ENCODE data around the gene MVB12B.

MVB12B gene

DNA sequence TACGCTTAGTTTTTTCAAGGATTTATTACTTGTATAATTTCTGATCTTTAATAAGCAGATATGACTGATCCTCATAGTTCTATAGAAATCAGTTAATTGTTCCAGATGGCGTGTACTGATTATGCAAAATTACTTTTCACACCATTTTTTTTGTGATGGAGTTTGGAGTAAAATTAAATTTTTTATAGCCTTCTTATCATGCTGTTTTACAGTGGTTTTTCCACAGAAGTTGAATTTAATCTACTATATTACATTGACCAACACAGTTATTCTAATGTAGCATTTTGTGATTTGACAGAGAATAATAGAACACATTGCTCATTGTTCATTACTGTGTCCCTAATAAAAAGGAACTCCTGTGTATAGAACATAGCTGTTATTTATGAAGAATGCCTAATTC is 111.1 kb downstream of the MVB12B start:
- Histone ChIP-seq H3K9ac (ENCODE audit: low read length) (no peak overlapping the region), H3K14ac (ENCODE audit: low read length) (no peak overlapping the region), H4K8ac (ENCODE audit: low read depth, low read length) (no peak overlapping the region), H3K18ac (ENCODE audit: low read length) (no peak overlapping the region), H4K91ac (ENCODE audit: low read depth, low read length) (no peak overlapping the region), H3K27me3 (ENCODE audit: insufficient read depth, low read length) (no peaks in the 10 kb centered on the region), H2BK120ac (ENCODE audit: insufficient read depth, low read length, poor library complexity) (no peak overlapping the region), H4K12ac (ENCODE audit: low read depth, low read length) (no peak overlapping the region), H3K79me2 (ENCODE audit: control insufficient read depth, insufficient read depth, low read length, poor library complexity) (no peaks in the 10 kb centered on the region), H2AK5ac (ENCODE audit: low read length) (no peak overlapping the region), H2AFZ (ENCODE audit: insufficient read depth, low read length, poor library complexity) (no peak overlapping the region), H3K23ac (ENCODE audit: low read length) (no peak overlapping the region), H3K9me3 (ENCODE audit: insufficient read depth, low read depth, low read length) (no peaks in the 10 kb centered on the region), H3K4me2 (ENCODE audit: low read length) (no peak overlapping the region), H3K79me1 (ENCODE audit: low read length) (no peaks in the 10 kb centered on the region), H3K4me1 (ENCODE audit: control insufficient read depth in 1 of 2, insufficient read depth in 2 of 2, low read length in 2 of 2) (peaks cover 0 to 2% of the 10 kb centered on the region in 2 experiments), H3K4me3 (ENCODE audit: low read depth, low read length) (no peak overlapping the region), H3K36me3 (ENCODE audit: control insufficient read depth in 1 of 2, insufficient read depth in 2 of 2, low read length in 2 of 2) (peaks cover under 1 to 6% of the 10 kb centered on the region in 2 experiments), H2BK5ac (ENCODE audit: low read depth, low read length, poor library complexity) (no peak overlapping the region), H3K27ac (ENCODE audit: low read depth, low read length) (no peak overlapping the region), H2BK12ac (ENCODE audit: low read length) (no peak overlapping the region), H3K4ac (ENCODE audit: low read depth, low read length) (no peak overlapping the region)
- DNase-seq: no peak
- WGBS (ENCODE audit: extremely low coverage, insufficient coverage, insufficient read length): no CpG with 5 or more reads among the region's 2 CpGs

DNA sequence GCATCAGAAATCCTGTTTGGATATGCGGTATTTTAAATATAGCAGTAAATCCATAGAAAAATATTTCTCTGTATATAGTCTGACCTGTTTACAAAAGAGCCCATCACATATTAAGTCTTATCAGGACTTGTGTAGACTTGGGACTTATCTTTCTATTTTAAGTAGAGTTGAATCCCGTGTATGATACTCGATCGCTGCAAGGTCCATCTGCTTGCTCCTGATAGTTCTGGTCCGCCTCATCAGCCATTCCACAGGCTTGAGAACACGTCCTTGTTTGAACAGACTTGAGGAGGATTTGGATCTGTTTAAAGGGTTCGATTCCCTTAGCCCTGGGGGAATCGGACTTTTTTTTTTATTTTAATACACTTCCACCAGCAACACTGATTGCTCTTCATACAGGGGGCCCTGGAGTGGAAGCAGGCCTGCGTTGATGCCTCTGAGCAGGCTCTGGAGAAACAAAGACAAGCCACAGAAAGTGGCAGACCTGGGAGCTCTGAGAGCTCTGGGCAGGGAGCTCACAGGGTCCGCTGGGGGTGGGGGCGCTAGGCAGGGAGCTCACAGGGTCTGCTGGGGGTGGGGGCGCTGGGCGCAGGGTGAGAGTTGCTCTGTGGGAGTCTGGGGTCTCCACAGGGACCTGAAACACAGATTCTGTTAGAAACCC is 112.2 kb downstream of the MVB12B start:
- H3K4me1 ChIP-seq (ENCODE audit: control insufficient read depth in 1 of 2, insufficient read depth in 2 of 2, low read length in 2 of 2): peaks cover 0 to 2% of the 10 kb centered on the region in 2 experiments
- no CpG with 5 or more reads among the region's 13 CpGs for WGBS (ENCODE audit: extremely low coverage, insufficient coverage, insufficient read length)
- no peak overlapping the region for H3K4me2 ChIP-seq (ENCODE audit: low read length)
- no peak overlapping the region for H2AFZ ChIP-seq (ENCODE audit: insufficient read depth, low read length, poor library complexity)
- no peak overlapping the region for H3K23ac ChIP-seq (ENCODE audit: low read length)
- no peak overlapping the region for H4K12ac ChIP-seq (ENCODE audit: low read depth, low read length)
- no peaks in the 10 kb centered on the region for H3K27me3 ChIP-seq (ENCODE audit: insufficient read depth, low read length)
- no peak overlapping the region for H2BK12ac ChIP-seq (ENCODE audit: low read length)
- no peak for DNase-seq
- H3K18ac ChIP-seq (ENCODE audit: low read length): no peak overlapping the region
- H4K91ac ChIP-seq (ENCODE audit: low read depth, low read length): no peak overlapping the region
- H3K79me2 ChIP-seq (ENCODE audit: control insufficient read depth, insufficient read depth, low read length, poor library complexity): no peaks in the 10 kb centered on the region
- H3K9ac ChIP-seq (ENCODE audit: low read length): no peak overlapping the region
- no peak overlapping the region for H3K27ac ChIP-seq (ENCODE audit: low read depth, low read length)
- no peak overlapping the region for H2BK120ac ChIP-seq (ENCODE audit: insufficient read depth, low read length, poor library complexity)
- no peak overlapping the region for H4K8ac ChIP-seq (ENCODE audit: low read depth, low read length)
- H3K9me3 ChIP-seq (ENCODE audit: insufficient read depth, low read depth, low read length): no peaks in the 10 kb centered on the region
- H2BK5ac ChIP-seq (ENCODE audit: low read depth, low read length, poor library complexity): no peak overlapping the region
- peaks cover 0 to 6% of the 10 kb centered on the region in 2 experiments for H3K36me3 ChIP-seq (ENCODE audit: control insufficient read depth in 1 of 2, insufficient read depth in 2 of 2, low read length in 2 of 2)
- H2AK5ac ChIP-seq (ENCODE audit: low read length): no peak overlapping the region
- H3K14ac ChIP-seq (ENCODE audit: low read length): no peak overlapping the region
- no peak overlapping the region for H3K4ac ChIP-seq (ENCODE audit: low read depth, low read length)
- H3K4me3 ChIP-seq (ENCODE audit: low read depth, low read length): no peak overlapping the region
- no peaks in the 10 kb centered on the region for H3K79me1 ChIP-seq (ENCODE audit: low read length)

DNA sequence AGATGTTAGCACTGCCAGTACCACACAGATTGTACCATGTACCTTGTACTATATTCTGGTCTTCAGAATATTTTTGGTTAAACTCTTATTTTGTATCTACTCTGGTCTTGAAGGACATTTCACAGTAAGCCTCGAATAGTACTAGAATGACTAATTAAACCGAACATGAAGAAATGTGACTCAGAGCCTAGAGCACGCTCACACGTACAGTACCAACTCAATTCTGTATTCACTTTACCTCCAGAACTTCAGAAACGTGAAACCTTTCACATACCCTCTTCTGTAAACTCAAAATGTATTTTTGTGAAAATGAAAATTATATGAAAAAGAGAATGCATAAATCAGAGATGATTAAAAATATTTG is 112.8 kb downstream of the MVB12B start:
- no peak overlapping the region for H3K4me2 ChIP-seq (ENCODE audit: low read length)
- H3K23ac ChIP-seq (ENCODE audit: low read length): no peak overlapping the region
- no peaks in the 10 kb centered on the region for H3K9me3 ChIP-seq (ENCODE audit: insufficient read depth, low read depth, low read length)
- H3K79me1 ChIP-seq (ENCODE audit: low read length): no peaks in the 10 kb centered on the region
- no peak for DNase-seq
- H2AK5ac ChIP-seq (ENCODE audit: low read length): no peak overlapping the region
- no peak overlapping the region for H2AFZ ChIP-seq (ENCODE audit: insufficient read depth, low read length, poor library complexity)
- H4K12ac ChIP-seq (ENCODE audit: low read depth, low read length): no peak overlapping the region
- H3K14ac ChIP-seq (ENCODE audit: low read length): no peak overlapping the region
- H2BK120ac ChIP-seq (ENCODE audit: insufficient read depth, low read length, poor library complexity): no peak overlapping the region
- no peaks in the 10 kb centered on the region for H3K27me3 ChIP-seq (ENCODE audit: insufficient read depth, low read length)
- peaks cover 0 to 2% of the 10 kb centered on the region in 2 experiments for H3K4me1 ChIP-seq (ENCODE audit: control insufficient read depth in 1 of 2, insufficient read depth in 2 of 2, low read length in 2 of 2)
- H2BK5ac ChIP-seq (ENCODE audit: low read depth, low read length, poor library complexity): no peak overlapping the region
- no peak overlapping the region for H3K4me3 ChIP-seq (ENCODE audit: low read depth, low read length)
- H3K79me2 ChIP-seq (ENCODE audit: control insufficient read depth, insufficient read depth, low read length, poor library complexity): no peaks in the 10 kb centered on the region
- no peak overlapping the region for H3K27ac ChIP-seq (ENCODE audit: low read depth, low read length)
- H4K91ac ChIP-seq (ENCODE audit: low read depth, low read length): no peak overlapping the region
- no peak overlapping the region for H3K9ac ChIP-seq (ENCODE audit: low read length)
- no peak overlapping the region for H4K8ac ChIP-seq (ENCODE audit: low read depth, low read length)
- WGBS (ENCODE audit: extremely low coverage, insufficient coverage, insufficient read length): no CpG with 5 or more reads among the region's 5 CpGs
- peaks cover 0 to 6% of the 10 kb centered on the region in 2 experiments for H3K36me3 ChIP-seq (ENCODE audit: control insufficient read depth in 1 of 2, insufficient read depth in 2 of 2, low read length in 2 of 2)
- no peak overlapping the region for H2BK12ac ChIP-seq (ENCODE audit: low read length)
- no peak overlapping the region for H3K4ac ChIP-seq (ENCODE audit: low read depth, low read length)
- no peak overlapping the region for H3K18ac ChIP-seq (ENCODE audit: low read length)

DNA sequence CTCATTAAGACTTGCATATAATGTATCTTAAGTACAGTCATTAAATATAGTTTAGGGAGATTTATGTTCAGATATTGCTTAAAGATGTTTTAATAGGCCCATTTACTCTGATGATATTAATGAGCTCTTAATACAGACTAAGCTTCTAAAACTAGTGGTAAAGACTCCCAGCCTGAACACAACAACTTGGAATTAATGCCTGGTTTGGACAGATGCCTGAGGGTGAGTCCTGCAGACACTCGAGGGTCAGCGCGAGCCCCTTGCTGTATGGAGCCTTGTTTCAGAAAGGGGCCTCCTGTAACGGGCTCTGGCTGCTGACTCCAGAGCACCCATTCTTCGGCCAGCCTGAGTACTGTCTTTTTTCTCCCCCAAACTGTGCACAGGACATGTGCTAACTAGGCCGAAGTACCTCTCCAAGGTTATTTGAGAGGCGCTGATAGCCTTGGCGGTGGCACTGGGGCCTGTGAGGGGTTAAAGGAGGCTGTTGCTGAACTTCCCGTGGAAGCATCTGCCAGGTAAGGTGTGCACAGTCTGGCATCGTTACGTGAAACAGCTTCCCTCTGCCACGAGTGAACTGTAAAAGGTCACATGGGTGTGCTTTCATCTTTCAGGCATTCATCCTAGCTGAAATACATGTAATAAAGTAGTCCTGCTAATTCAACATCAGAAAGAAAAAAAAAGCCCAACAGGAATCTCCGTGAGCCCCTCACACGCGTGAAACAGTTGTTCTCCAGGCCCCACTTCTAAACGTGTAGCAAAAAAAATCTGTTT is 113.4 kb downstream of the MVB12B start:
- no CpG with 5 or more reads among the region's 16 CpGs for WGBS (ENCODE audit: extremely low coverage, insufficient coverage, insufficient read length)
- H2BK5ac ChIP-seq (ENCODE audit: low read depth, low read length, poor library complexity): no peak overlapping the region
- no peaks in the 10 kb centered on the region for H3K9me3 ChIP-seq (ENCODE audit: insufficient read depth, low read depth, low read length)
- no peaks in the 10 kb centered on the region for H3K27me3 ChIP-seq (ENCODE audit: insufficient read depth, low read length)
- H3K79me1 ChIP-seq (ENCODE audit: low read length): no peaks in the 10 kb centered on the region
- no peak overlapping the region for H4K12ac ChIP-seq (ENCODE audit: low read depth, low read length)
- H3K23ac ChIP-seq (ENCODE audit: low read length): no peak overlapping the region
- H3K27ac ChIP-seq (ENCODE audit: low read depth, low read length): no peak overlapping the region
- H3K9ac ChIP-seq (ENCODE audit: low read length): no peak overlapping the region
- H3K4me3 ChIP-seq (ENCODE audit: low read depth, low read length): no peak overlapping the region
- no peak overlapping the region for H3K4me2 ChIP-seq (ENCODE audit: low read length)
- no peak overlapping the region for H3K14ac ChIP-seq (ENCODE audit: low read length)
- H4K91ac ChIP-seq (ENCODE audit: low read depth, low read length): no peak overlapping the region
- H2BK120ac ChIP-seq (ENCODE audit: insufficient read depth, low read length, poor library complexity): no peak overlapping the region
- H3K18ac ChIP-seq (ENCODE audit: low read length): no peak overlapping the region
- H2AK5ac ChIP-seq (ENCODE audit: low read length): no peak overlapping the region
- DNase-seq: no peak
- no peak overlapping the region for H4K8ac ChIP-seq (ENCODE audit: low read depth, low read length)
- no peak overlapping the region for H2BK12ac ChIP-seq (ENCODE audit: low read length)
- H2AFZ ChIP-seq (ENCODE audit: insufficient read depth, low read length, poor library complexity): no peak overlapping the region
- H3K4ac ChIP-seq (ENCODE audit: low read depth, low read length): no peak overlapping the region
- peaks cover 0 to 2% of the 10 kb centered on the region in 2 experiments for H3K4me1 ChIP-seq (ENCODE audit: control insufficient read depth in 1 of 2, insufficient read depth in 2 of 2, low read length in 2 of 2)
- peaks cover 0 to 4% of the 10 kb centered on the region in 2 experiments for H3K36me3 ChIP-seq (ENCODE audit: control insufficient read depth in 1 of 2, insufficient read depth in 2 of 2, low read length in 2 of 2)
- H3K79me2 ChIP-seq (ENCODE audit: control insufficient read depth, insufficient read depth, low read length, poor library complexity): no peaks in the 10 kb centered on the region
